Tibial artery (tissue), 4 donors: ENCODE results near the gene MLYCD.

Experiments used
- DNase-seq, 2 donors: peaks; one replicate each; pipeline ENCODE4 v3.0.0-alpha.2; 2019
- H3K27ac ChIP-seq, 2 donors: fragments of 200-600 bp; sonication (generic) in 1 of 2; 1 replicate in 1 of 2; 2 replicates in 1 of 2; pipeline ENCODE4 v1.5.1; 2018 to 2019; ENCODE audit warnings: mild to moderate bottlenecking in 1 of 2
- H3K27me3 ChIP-seq, 2 donors: fragments of 200-600 bp; sonication (generic) in 1 of 2; one replicate each; pipeline versions ENCODE4 v1.5.1 to v1.6.0; 2016 to 2019
- H3K36me3 ChIP-seq, 3 donors: fragments of 200-600 bp; sonication (generic) in 2 of 3; one replicate each; pipeline ENCODE4 v1.5.1; 2016 to 2019; ENCODE audit warnings: mild to moderate bottlenecking in 2 of 3
- H3K4me1 ChIP-seq, 4 donors: fragments of 200-600 bp; sonication (generic) in 2 of 4; 1 replicate in 3 of 4; 2 replicates in 1 of 4; pipeline ENCODE4 v1.5.1; 2016 to 2019
- H3K4me3 ChIP-seq, 2 donors: fragments of 200-600 bp; sonication (generic) in 1 of 2; 1 replicate in 1 of 2; 2 replicates in 1 of 2; pipeline ENCODE4 v1.5.1; 2018 to 2019; ENCODE audit warnings: mild to moderate bottlenecking in 2 of 2
- H3K9me3 ChIP-seq, 3 donors: fragments of 200-600 bp; sonication (generic) in 1 of 3; one replicate each; pipeline ENCODE4 v1.5.1; 2016 to 2019
- CTCF ChIP-seq, 2 experiments: fragments of 200-600 bp in 1 of 2; fragments of 450-650 bp in 1 of 2; IDR thresholded peaks; one replicate each; pipeline ENCODE4 v1.5.1; 2017 to 2019; ENCODE audit warnings: antibody characterized with exemption in 2 of 2, mild to moderate bottlenecking in 1 of 2, moderate library complexity in 1 of 2
- intact Hi-C: fragments of 100-400 bp; cut with DNase I; formaldehyde crosslinking; loops from one replicate; pipeline ENCODE4 v1.15.0; 2023; ENCODE audit warnings: low total_unique reads

MLYCD gene

GRCh38 chr16:83967091-83967490 is 68.2 kb downstream of the MLYCD start:
- DNase-seq: no peak
- H3K9me3 ChIP-seq: no peaks in the 10 kb centered on the region
- intact Hi-C loops: loop anchor here (5.0 to 10.0 kb wide), 2 partner anchors 95 to 218 kb away; partner anchors contain the start of gene TAF1C
- H3K27ac ChIP-seq: no peak overlapping the region
- peaks cover 0 to 23% (median 13%) of the 10 kb centered on the region in 4 donors for H3K4me1 ChIP-seq
- no peak overlapping the region for H3K4me3 ChIP-seq
- TF ChIP-seq CTCF (IDR thresholded peaks at IDR 0.05): no peak
- peaks cover 10 to 42% (median 35%) of the 10 kb centered on the region in 3 donors for H3K36me3 ChIP-seq
- peaks cover 0 to 24% of the 10 kb centered on the region in 2 donors for H3K27me3 ChIP-seq

DNA sequence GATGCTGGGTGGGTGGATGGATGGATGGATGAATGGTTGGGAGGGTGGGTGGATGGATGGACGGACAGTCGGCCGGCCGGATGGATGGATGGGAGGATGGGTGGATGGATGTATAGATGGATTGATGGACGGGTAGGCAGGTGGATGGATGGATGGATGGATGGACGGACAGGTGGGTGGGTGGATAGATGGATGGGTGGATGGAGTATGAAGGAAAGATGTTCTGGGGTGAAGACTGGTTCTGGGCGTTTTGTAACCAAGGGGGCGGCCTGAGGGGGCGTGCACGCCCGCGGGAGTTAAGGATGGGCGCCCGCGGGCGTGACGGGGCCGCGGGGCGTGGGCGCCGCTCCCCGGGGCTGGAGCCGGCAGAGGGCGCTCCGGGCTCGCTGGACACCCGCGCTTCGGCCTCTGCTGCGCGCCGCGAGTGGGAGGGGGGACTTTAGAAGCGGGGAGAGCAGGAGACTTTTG is 69.0 kb downstream of the MLYCD start, which contains the start of gene NECAB2:
TSS of gene NECAB2 (plus strand) at position 407 of the 468 bp plus-strand sequence. CDS start 405 bp downstream, outside the sequence.
- H3K4me3 ChIP-seq: peak within 1 kb of the TSS; percentile 31 to 44
- peaks cover 0 to 23% (median 13%) of the 10 kb centered on the region in 4 donors for H3K4me1 ChIP-seq
- intact Hi-C loops: loop anchor here (5.0 to 10.0 kb wide), 2 partner anchors 94 to 217 kb away; partner anchors contain the start of gene TAF1C
- H3K9me3 ChIP-seq: no peaks in the 10 kb centered on the region
- H3K27ac ChIP-seq: no peak within 1 kb of the TSS
- H3K36me3 ChIP-seq: peaks cover 10 to 34% (median 27%) of the 10 kb centered on the region in 3 donors
- TF ChIP-seq CTCF (IDR thresholded peaks at IDR 0.05): peak; percentile 29 to 64
- H3K27me3 ChIP-seq: peaks cover 0 to 24% of the 10 kb centered on the region in 2 donors
- DNase-seq: no peak

DNA sequence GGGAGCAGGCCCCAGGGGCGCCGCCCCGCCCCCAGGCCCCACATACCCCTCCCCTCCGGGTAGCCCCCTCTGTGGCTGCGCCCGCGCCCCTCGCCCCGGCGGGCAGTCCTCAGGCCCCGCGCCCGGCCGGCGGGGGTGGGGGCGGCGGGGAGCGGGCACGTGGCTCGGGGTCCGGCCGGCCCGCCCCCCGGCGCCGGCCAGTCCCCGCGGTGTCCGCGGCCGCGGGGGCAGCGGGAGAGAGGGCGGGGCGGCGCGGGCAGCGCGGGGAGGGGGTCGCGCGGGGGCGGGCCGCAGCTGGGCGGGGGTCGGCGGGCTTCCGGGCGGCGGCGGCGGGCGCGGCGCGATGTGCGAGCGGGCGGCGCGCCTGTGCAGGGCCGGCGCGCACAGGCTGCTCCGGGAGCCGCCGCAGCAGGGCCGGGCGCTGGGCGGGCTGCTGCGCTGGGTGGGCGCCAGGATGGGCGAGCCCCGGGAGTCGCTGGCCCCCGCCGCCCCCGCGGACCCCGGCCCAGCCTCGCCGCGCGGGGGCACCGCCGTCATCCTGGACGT is 69.5 kb downstream of the MLYCD start:
- DNase-seq: no peak

GRCh38 chr16:83968891-83969649 is 70.2 kb downstream of the MLYCD start:
- DNase-seq: no peak
- peaks cover 0 to 24% of the 10 kb centered on the region in 2 donors for H3K27me3 ChIP-seq
- H3K4me3 ChIP-seq: no peak overlapping the region
- TF ChIP-seq CTCF (IDR thresholded peaks at IDR 0.05): no peak
- H3K27ac ChIP-seq: no peak overlapping the region
- H3K36me3 ChIP-seq: peaks cover 10 to 22% (median 17%) of the 10 kb centered on the region in 3 donors
- H3K9me3 ChIP-seq: no peaks in the 10 kb centered on the region
- H3K4me1 ChIP-seq: peaks cover 0 to 12% (median 10%) of the 10 kb centered on the region in 4 donors
- intact Hi-C loops: loop anchor here (5.0 to 10.0 kb wide), 2 partner anchors 93 to 216 kb away; partner anchors contain the start of gene TAF1C

More for the DNA sequence above, 69.5 kb downstream of the MLYCD start:
- no peak overlapping the region for H3K27ac ChIP-seq
- peaks cover 0 to 24% of the 10 kb centered on the region in 2 donors for H3K27me3 ChIP-seq
- H3K4me1 ChIP-seq: peaks cover 0 to 17% (median 12%) of the 10 kb centered on the region in 4 donors
- H3K4me3 ChIP-seq: peak overlapping the region; percentile 31 to 44
- intact Hi-C loops: loop anchor here (5.0 to 10.0 kb wide), 2 partner anchors 94 to 216 kb away; partner anchors contain the start of gene TAF1C
- H3K36me3 ChIP-seq: peaks cover 10 to 29% (median 22%) of the 10 kb centered on the region in 3 donors
- no peaks in the 10 kb centered on the region for H3K9me3 ChIP-seq
- TF ChIP-seq CTCF (IDR thresholded peaks at IDR 0.05): no peak

GRCh38 chr16:83969771-83970429 is 71.0 kb downstream of the MLYCD start:
- H3K9me3 ChIP-seq: no peaks in the 10 kb centered on the region
- peaks cover 0 to 12% (median 10%) of the 10 kb centered on the region in 4 donors for H3K4me1 ChIP-seq
- intact Hi-C loops: loop anchor here (5.0 to 10.0 kb wide), 2 partner anchors 92 to 215 kb away; partner anchors contain the start of gene TAF1C
- H3K27ac ChIP-seq: no peak overlapping the region
- peaks cover 10 to 17% (median 16%) of the 10 kb centered on the region in 3 donors for H3K36me3 ChIP-seq
- no peak for DNase-seq
- no peak for TF ChIP-seq CTCF (IDR thresholded peaks at IDR 0.05)
- H3K27me3 ChIP-seq: peaks cover 0 to 24% of the 10 kb centered on the region in 2 donors
- H3K4me3 ChIP-seq: no peak overlapping the region
